ENCODE results near the gene TSR1. TPM values are rescaled to one million over a fixed set of nuclear protein-coding genes. Genes with fewer than 3 reads are reported as not detected.

Gene TSR1
- total RNA-seq, 1 donor = 45.8 TPM

DNA sequence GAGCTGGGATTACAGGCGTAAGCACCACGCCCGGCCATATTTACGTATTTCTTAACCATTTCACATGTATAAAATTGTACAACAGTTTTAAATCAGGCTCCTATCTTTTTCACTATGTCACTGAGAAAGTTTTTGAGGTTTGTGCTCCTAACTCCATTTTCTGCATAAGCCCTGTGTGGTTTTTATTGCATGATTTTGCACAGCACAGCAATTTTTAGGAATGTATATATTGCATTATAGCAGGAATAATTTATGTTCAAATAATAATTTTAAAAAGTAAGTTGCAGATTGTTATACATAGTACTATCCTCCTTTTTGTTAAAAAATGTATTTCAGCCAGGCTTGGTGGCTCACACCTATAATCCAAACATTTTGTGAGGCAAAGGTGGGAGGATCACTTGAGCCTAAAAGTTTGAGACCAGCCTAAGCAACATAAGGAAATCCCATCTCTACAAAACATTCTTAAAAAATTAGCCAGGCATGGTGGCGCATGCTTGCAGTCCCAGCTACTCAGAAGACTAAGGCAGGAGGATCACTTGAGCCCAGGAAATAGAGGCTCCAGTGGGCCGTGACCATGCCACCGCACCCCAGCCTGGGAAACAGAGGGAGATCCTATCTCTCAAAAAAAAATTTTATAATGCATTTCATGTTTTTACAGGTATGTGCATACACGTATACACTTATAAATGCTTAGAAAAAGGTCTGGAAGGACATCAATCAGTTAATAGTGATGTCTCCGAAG, 58.7 kb downstream of the TSR1 start:
- DNase-seq (ENCODE audit: low read depth) = no peak
- TF ChIP-seq CTCF (IDR thresholded peaks at IDR 0.05; ENCODE audit: insufficient read depth, low read depth, low read length) = no peak
- H3K4me3 ChIP-seq (ENCODE audit: low read depth, low read length) = no peak overlapping the region

GRCh38 chr17:2275722-2276121, 60.5 kb downstream of the TSR1 start:
- TF ChIP-seq CTCF (IDR thresholded peaks at IDR 0.05; ENCODE audit: insufficient read depth, low read depth, low read length) = no peak
- no peak overlapping the region for H3K4me3 ChIP-seq (ENCODE audit: low read depth, low read length)
- no peak for DNase-seq (ENCODE audit: low read depth)

GRCh38 chr17:2274414-2274813, 61.8 kb downstream of the TSR1 start:
- DNase-seq (ENCODE audit: low read depth) = no peak
- no peak for TF ChIP-seq CTCF (IDR thresholded peaks at IDR 0.05; ENCODE audit: insufficient read depth, low read depth, low read length)
- no peak overlapping the region for H3K4me3 ChIP-seq (ENCODE audit: low read depth, low read length)

Small RNA genes within 50 kb of the gene (small RNA-seq; reads per million reads assigned to genes)
- gene AC006435.3 (not detected), gene SNORD91A (50.4 reads per million, percentile 96 among the genes with 10 or more reads in this experiment), gene SNORD91B (8.3 reads per million, percentile 88 among the genes with 10 or more reads in this experiment)

Other genes with a start within 250 kb of the TSR1 start
- 50.5 and 60.6 TPM in 2 replicates for gene SMG6, start 32.7 kb downstream of the TSR1 start, total RNA-seq
- gene SRR, start 32.5 kb downstream of the TSR1 start, total RNA-seq = 20.0 and 35.0 TPM in 2 replicates
- 29.6 and 29.8 TPM in 2 replicates for gene SGSM2, start 1.0 kb upstream of the TSR1 start, total RNA-seq
- gene MNT, start 64.6 kb upstream of the TSR1 start, total RNA-seq = 7.8 and 11.6 TPM in 2 replicates
- 13.5 and 16.8 TPM in 2 replicates for gene METTL16, start 175.4 kb upstream of the TSR1 start, total RNA-seq

All from fibroblast of villous mesenchyme (primary cell).